Activated T-helper 1 cell treated with anti-CD3 and anti-CD28 coated beads, Interleukin-12 subunit alpha, Interleukin-12 subunit beta, Interleukin-2, Interleukin-4 antibody, amounts not matched to agents 30 ng/mL and 10 ng/mL and 1 ng/mL, durations not matched to agents 14 hours and 24 hours and 36 hours (primary cell): ENCODE data around the gene ZNF761. TPM values are rescaled to one million over a fixed set of nuclear protein-coding genes. Genes with fewer than 3 reads are reported as not detected.
"Not testable (repeated sequence)": the region's sequence is repeated elsewhere in the genome, so short reads cannot be mapped to it uniquely, and the experiment has no call there.

ENCODE experiments used
- DNase-seq: peaks from one replicate; pipeline ENCODE4 v3.0.0; 2021; ENCODE audit warnings: low spot score
- H3K27ac Mint-ChIP-seq: one replicate; pipeline ENCODE4 v1.8.0; 2021; ENCODE audit warnings: mild to moderate bottlenecking, mixed read lengths
- H3K27me3 Mint-ChIP-seq: one replicate; pipeline ENCODE4 v1.8.0; 2022; ENCODE audit warnings: mild to moderate bottlenecking, moderate library complexity, mixed read lengths; ENCODE audit not compliant: insufficient read depth
- H3K36me3 Mint-ChIP-seq: one replicate; pipeline ENCODE4 v1.8.0; 2021; ENCODE audit warnings: low read depth, mixed read lengths
- H3K4me1 Mint-ChIP-seq: one replicate; pipeline ENCODE4 v1.8.0; 2021; ENCODE audit warnings: low read depth, mixed read lengths
- H3K4me3 Mint-ChIP-seq: one replicate; pipeline ENCODE4 v1.8.0; 2021; ENCODE audit warnings: mild to moderate bottlenecking, moderate library complexity, mixed read lengths
- H3K9me3 Mint-ChIP-seq: one replicate; pipeline ENCODE4 v1.8.0; 2021; ENCODE audit warnings: mixed read lengths
- intact Hi-C: fragments of 100-400 bp; cut with micrococcal nuclease; formaldehyde crosslinking; loops from one replicate; pipeline ENCODE4 v1.15.1; 2024
- total RNA-seq: library from RNA; stranded (reverse); gene quantifications from 2 replicates; pipeline ENCODE4 v1.2.3, GENCODE V29; 2022

Gene ZNF761
- 9.9 and 12.3 TPM in 2 replicates for total RNA-seq

DNA sequence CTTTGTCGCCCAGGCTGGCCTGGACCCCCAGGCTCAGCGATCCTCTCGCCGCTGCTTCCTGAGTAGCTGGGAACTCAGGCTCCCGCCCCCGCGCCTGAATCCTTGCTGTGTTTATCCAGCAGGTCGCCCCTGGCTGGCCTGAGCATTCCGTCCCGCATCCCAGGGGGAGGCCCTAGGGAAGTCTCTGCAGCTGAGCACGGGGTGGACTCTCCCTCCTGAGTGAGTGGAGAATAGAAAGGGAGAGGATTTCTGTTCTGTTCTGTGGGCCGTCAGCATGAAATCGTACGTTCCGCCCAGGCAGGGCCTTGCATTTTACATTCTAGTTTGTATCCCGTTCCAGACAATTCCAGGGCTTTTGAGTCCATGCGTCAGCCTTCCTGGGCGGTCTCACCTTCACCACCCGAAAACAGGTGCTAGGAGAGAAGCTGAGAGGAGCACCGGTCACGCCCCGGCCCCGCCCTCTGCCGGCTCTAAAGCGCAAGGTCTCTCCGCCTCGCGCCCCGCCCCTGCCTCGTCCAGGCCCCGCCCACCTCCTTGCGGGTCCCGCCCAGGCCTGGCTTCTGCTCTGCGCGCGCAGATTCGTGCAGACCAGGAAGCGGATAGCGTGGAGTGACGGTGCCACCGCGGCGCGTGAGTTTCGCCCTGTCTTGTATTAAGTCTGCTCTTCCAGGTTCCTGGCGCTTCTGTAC is at the start of gene ZNF761:
TSS of gene ZNF761 (plus strand) at position 586 of the 689 bp plus-strand sequence. CDS start 15,285 bp downstream, outside the sequence.
- intact Hi-C loops, result loop anchor here (1.0 to 10.0 kb wide), 12 partner anchors 36 to 793 kb away; partner anchors contain the start of genes CNOT3, MYADM, ZNF160 and ZNF525
- Mint-ChIP-seq H3K9me3 (peaks cover 12% of the 10 kb centered on the region), H3K4me1 (peaks cover 25% of the 10 kb centered on the region), H3K36me3 (peaks cover 36% of the 10 kb centered on the region), H3K27me3 (no peaks in the 10 kb centered on the region), H3K4me3 (peak within 1 kb of the TSS; percentile 88), H3K27ac (peak within 1 kb of the TSS; percentile 94)
- peak; percentile 96 for DNase-seq

DNA sequence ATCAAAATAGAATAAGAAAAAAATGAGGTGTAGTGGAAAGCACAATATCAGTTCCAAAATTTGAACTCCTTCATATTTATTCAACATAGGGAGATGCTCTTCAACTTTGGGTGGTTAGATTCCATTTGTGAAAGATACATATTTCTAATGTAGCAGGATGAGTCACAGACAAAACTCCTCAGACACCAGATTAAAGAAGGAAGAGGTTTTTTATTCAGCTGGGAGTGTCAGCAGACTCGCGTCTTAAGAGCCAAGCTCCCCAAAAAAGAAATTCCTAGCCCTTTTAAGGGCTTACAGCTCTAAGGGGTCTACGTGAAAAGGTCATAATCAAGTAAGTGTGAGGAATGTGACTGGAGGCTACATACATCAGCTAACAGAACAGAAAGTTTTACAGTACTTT is 43.6 kb upstream of the ZNF761 start:
- H3K9me3 Mint-ChIP-seq, result peaks cover 64% of the 10 kb centered on the region
- no peak overlapping the region for H3K4me3 Mint-ChIP-seq
- no peaks in the 10 kb centered on the region for H3K4me1 Mint-ChIP-seq
- intact Hi-C loops, result no loop called here
- H3K36me3 Mint-ChIP-seq, result peaks cover 24% of the 10 kb centered on the region
- H3K27ac Mint-ChIP-seq, result no peak overlapping the region
- DNase-seq, result no peak
- no peaks in the 10 kb centered on the region for H3K27me3 Mint-ChIP-seq

DNA sequence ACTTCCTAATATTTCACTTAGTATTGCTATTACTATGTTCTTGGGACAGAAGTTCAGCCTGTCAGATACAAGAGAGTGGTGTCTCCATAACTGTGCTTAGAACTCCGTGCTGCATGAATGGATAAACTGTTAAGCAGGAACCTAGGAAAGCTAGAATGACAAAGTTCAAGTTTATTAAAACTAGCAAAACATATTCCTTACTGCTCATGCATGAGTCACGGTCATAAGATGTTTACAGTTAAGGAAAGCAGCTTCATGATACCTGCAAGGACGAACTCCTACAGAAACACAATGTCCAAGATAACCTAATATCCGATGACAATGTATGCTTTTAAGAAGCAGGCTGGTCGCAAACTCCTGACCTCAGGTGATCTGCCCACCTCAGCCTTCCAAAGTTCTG is 42.9 kb upstream of the ZNF761 start:
- Mint-ChIP-seq H3K36me3 (peaks cover 21% of the 10 kb centered on the region), H3K9me3 (peaks cover 64% of the 10 kb centered on the region), H3K4me3 (no peak overlapping the region), H3K4me1 (peaks cover 4% of the 10 kb centered on the region), H3K27me3 (no peaks in the 10 kb centered on the region), H3K27ac (no peak overlapping the region)
- intact Hi-C loops, result no loop called here
- DNase-seq, result no peak

DNA sequence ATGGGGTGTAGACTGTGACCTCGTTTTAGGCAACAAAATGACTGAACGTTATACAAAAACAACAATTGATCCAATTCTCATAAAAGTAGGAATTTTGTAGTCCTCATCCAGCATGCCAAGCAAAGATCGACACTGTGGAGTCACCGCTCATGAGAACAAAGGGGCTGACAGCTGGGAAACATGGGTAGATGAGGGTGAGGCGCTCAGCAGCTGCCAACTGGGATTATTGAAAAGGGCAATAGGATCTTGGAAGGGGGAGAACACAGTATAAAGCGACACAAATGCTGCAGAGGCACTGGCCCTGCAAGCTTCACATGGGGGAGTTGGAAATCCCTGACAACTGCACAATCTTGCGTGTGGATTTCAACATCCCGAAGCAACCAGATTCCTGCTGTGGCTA is 42.2 kb upstream of the ZNF761 start:
- H3K36me3 Mint-ChIP-seq, result peaks cover 20% of the 10 kb centered on the region
- no peak overlapping the region for H3K4me3 Mint-ChIP-seq
- H3K27ac Mint-ChIP-seq, result no peak overlapping the region
- H3K9me3 Mint-ChIP-seq, result peaks cover 62% of the 10 kb centered on the region
- intact Hi-C loops, result no loop called here
- H3K27me3 Mint-ChIP-seq, result no peaks in the 10 kb centered on the region
- H3K4me1 Mint-ChIP-seq, result peaks cover 5% of the 10 kb centered on the region
- no peak for DNase-seq

DNA sequence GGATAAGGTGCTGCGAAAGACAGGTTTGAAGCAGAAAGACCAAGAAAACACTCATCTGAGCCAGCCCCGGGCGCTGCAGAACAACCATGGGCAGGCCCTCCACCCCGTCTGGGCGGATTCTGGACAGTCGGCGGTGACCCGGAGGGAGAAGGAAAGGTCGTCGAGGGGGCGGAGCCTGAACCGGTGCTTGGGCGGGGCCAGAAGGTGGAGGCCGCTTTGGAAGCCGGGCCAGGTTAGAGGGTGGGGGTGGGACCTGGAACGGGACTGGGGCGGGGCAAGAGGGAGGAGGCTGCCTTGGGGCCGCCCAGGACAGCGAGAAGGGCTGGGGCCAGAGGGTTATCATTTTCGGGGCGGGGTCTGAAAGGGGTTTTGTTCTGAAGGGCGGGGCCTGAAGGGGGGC is 41.8 kb upstream of the ZNF761 start:
- H3K27ac Mint-ChIP-seq, result no peak overlapping the region
- no peak for DNase-seq
- no peak overlapping the region for H3K4me3 Mint-ChIP-seq
- H3K36me3 Mint-ChIP-seq, result peaks cover 16% of the 10 kb centered on the region
- no peaks in the 10 kb centered on the region for H3K27me3 Mint-ChIP-seq
- H3K9me3 Mint-ChIP-seq, result peaks cover 58% of the 10 kb centered on the region
- intact Hi-C loops, result loop anchor here (10.0 kb wide), 1 partner anchor 425 kb away; the partner anchor contains the start of gene ZNF816
- peaks cover 9% of the 10 kb centered on the region for H3K4me1 Mint-ChIP-seq

DNA sequence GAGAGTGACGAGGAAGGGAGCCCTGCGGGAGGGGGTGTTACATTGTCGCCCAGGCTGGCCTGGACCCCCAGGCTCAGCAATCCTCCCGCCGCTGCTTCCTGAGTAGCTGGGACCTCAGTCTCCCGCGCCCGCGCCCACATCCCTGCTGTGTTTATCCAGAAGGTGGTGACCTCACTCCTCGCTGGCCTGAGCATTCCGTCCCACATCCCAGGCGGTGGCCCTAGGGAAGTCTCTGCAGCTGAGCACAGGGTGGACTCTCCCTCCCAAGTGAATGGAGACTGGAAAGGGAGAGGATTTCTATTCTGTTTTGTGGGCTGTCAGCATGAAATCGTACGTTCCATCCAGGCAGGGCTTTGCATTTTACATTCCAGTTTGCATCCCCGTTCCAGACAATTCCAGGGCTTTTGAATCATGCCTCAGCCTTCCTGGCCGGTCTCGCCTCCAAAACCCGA is 37.2 kb upstream of the ZNF761 start:
- intact Hi-C loops, result loop anchor here (10.0 kb wide), 1 partner anchor 430 kb away; the partner anchor contains the start of gene ZNF816
- H3K4me3 Mint-ChIP-seq, result peak overlapping the region; percentile 98
- H3K27ac Mint-ChIP-seq, result peak overlapping the region; percentile 85
- peaks cover 35% of the 10 kb centered on the region for H3K9me3 Mint-ChIP-seq
- H3K27me3 Mint-ChIP-seq, result no peaks in the 10 kb centered on the region
- H3K36me3 Mint-ChIP-seq, result peaks cover 13% of the 10 kb centered on the region
- peaks cover 27% of the 10 kb centered on the region for H3K4me1 Mint-ChIP-seq
- no peak for DNase-seq

DNA sequence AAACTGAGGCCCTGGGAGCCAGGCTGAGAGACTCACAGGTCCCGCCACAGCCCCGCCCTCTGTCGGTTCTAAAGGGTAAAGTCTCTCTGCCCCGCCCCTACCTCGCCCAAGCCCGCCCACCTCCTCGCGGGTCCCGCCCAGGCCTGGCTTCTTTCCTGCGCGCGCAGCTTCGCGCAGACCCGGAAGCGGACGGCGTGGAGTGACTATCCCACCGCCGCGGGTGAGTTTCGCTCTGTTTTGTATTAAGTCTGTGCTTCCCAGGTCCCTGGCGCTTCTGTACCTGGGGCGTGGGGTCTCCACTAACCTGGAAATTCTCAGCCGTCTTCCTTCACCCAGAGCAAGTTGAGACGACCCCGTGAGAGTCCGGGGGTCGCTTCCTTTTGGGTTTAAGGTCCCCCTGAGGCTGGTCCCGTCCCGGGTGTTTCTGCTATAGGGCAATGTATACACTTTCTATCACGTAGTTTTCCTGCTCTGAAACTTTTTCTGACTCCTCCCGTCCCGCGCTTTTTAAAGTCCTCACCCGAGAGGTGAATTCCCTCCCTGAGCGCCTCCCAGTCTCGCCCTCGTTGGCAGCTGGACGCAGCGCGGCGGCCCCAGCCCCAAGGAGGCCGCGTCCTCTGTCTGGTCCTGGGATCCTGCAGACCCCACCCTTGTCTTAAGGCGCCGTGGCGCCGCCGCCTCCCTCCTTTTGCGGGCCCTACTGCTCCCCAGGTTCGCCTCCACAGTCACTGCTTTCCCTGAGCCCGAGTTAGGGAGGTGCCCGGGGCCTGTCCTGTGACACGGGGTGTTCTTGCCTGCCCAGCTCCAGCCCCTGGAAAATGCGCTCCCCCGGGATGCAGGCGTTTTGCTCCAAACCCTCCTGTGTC is 36.6 kb upstream of the ZNF761 start, which contains the start of gene ZNF765:
TSS of gene ZNF765 (plus strand) at position 176 of the 866 bp plus-strand sequence. CDS start 2,867 bp downstream, outside the sequence.
- intact Hi-C loops, result loop anchor here (1.0 to 10.0 kb wide), 9 partner anchors 30 to 757 kb away; partner anchors contain the start of genes ZNF160, ZNF525, ZNF761 and ZNF813

DNA sequence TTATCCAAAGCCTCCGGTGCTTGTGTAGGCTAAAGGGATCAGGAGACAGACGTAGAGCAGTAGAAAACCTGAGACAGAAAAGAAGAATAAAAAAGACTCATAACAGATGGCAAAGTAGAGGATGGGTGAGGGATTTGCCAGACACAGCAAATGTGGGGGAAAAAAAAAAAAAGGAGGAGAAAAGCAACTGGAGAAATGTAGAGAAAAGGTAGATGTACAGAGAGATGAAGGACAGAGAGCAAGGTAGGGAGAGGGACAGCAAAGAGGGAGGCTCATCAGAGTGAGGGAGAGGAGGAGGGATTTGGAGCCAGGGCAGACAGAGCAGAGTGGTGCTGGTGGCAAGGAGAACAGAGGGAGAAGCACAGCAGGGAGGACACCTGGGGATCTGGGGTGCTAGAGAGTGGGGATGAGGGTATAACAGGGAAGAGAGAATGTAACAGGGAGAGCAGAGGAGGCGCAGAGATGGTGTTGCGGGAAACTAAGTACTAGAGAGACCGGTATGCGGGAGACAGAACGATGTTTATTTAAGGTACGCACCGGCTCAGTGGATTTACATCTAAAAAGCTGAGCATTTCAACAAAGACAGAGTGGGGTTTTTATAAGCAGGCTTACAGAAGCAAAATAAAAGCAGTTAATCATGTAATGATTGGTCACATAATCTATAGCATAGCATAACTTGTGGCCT is 35.8 kb upstream of the ZNF761 start:
- peak overlapping the region; percentile 85 for H3K27ac Mint-ChIP-seq
- H3K27me3 Mint-ChIP-seq, DNase-seq: not testable (repeated sequence)
- peaks cover 23% of the 10 kb centered on the region for H3K36me3 Mint-ChIP-seq
- peaks cover 27% of the 10 kb centered on the region for H3K4me1 Mint-ChIP-seq
- intact Hi-C loops, result loop anchor here (1.0 to 10.0 kb wide), 9 partner anchors 31 to 758 kb away; partner anchors contain the start of genes ZNF160, ZNF525, ZNF761 and ZNF813
- peak overlapping the region; percentile 98 for H3K4me3 Mint-ChIP-seq
- H3K9me3 Mint-ChIP-seq, result peaks cover 30% of the 10 kb centered on the region

More for the DNA sequence above, 36.6 kb upstream of the ZNF761 start, which contains the start of gene ZNF765:
- Mint-ChIP-seq H3K4me3 (peak within 1 kb of the TSS; percentile 98), H3K4me1 (peaks cover 27% of the 10 kb centered on the region), H3K27me3 (no peaks in the 10 kb centered on the region), H3K27ac (peak within 1 kb of the TSS; percentile 85), H3K9me3 (peaks cover 35% of the 10 kb centered on the region), H3K36me3 (peaks cover 17% of the 10 kb centered on the region)
- peak; percentile 93 for DNase-seq

DNA sequence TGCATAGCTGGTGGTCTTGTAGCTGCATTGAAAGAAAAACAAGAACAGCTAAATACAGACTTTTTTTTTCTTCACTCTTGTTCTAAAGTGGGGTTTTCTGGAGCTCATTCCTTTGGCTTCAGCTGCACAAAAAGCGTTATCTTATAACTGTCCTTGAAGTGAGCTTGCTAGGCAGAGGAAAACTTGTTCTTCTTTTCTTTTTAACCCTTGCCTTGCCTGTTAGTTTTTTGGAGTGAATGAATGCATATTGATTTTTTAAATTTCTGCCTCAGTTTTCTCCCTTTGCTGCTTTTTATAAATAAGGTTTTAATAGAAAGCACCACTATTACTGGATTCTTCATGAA is 35.3 kb upstream of the ZNF761 start:
- Mint-ChIP-seq H3K4me1 (peaks cover 27% of the 10 kb centered on the region), H3K4me3 (peak overlapping the region; percentile 98), H3K27me3 (no peaks in the 10 kb centered on the region), H3K9me3 (peaks cover 26% of the 10 kb centered on the region), H3K27ac (no peak overlapping the region), H3K36me3 (peaks cover 26% of the 10 kb centered on the region)
- no peak for DNase-seq
- intact Hi-C loops, result loop anchor here (10.0 kb wide), 1 partner anchor 432 kb away; the partner anchor contains the start of gene ZNF816

DNA sequence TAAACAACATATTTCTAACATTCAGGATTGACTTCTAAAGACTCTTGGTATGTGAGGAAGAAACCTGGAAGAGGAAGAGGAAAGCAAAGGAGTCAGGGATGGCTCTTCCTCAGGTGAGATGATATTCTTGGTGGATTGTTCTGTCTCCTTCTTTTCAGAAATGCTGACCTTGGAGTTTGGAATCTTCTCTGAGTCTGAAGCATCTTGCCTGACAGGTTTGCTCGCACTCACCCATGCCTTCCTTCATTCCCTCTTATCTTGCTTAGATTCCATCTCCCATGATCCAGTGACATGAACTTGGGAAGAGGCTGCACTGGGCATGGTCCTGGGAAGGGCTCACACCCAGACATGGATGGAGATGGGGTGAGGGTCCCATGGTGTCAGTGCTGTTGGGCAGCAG is 33.9 kb upstream of the ZNF761 start:
- Mint-ChIP-seq H3K4me1 (peaks cover 27% of the 10 kb centered on the region), H3K36me3 (peaks cover 40% of the 10 kb centered on the region), H3K9me3 (peaks cover 30% of the 10 kb centered on the region)
- not testable (repeated sequence) for H3K27me3 Mint-ChIP-seq, H3K27ac Mint-ChIP-seq, H3K4me3 Mint-ChIP-seq, DNase-seq
- intact Hi-C loops, result loop anchor here (10.0 kb wide), 1 partner anchor 433 kb away; the partner anchor contains the start of gene ZNF816

DNA sequence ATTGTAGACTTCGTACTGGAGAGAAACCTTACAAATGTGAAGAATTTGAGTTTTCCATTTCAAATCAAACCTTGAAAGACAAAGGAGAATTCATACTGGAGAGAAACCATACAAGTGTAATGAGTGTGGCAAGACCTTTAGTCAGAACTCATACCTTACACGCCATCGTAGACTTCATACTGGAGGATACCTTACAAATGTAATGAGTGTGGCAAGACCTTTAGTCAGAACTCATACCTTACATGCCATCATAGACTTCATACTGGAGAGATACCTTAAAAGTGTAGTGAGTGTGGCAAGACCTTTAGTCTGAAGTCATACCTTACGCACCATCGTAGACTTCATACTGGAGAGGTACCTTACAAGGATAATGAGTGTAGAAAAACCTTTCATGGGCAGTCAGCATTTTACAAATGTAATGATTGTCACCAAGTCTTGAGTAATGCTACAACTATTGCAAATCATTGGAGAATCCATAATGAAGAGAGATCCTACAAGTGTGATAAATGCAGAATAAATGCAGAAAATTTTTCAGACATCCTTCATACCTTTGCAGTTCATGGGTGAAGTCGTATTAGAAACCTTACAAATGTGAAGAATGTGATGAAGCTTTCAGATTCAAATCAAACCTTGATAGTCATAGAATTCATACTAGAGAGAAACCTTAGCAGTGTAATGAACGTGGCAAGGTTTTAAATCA is 22.1 kb upstream of the ZNF761 start:
- peaks cover 73% of the 10 kb centered on the region for H3K9me3 Mint-ChIP-seq

More for the DNA sequence above, 22.1 kb upstream of the ZNF761 start:
- Mint-ChIP-seq H3K27ac (no peak overlapping the region), H3K27me3 (no peaks in the 10 kb centered on the region), H3K4me3 (no peak overlapping the region), H3K36me3 (peaks cover 62% of the 10 kb centered on the region), H3K4me1 (no peaks in the 10 kb centered on the region)
- DNase-seq, result no peak
- intact Hi-C loops, result no loop called here
